MM.1S (cell line): ENCODE measurements around the gene APAF1.
"Not testable (repeated sequence)": the region's sequence is repeated elsewhere in the genome, so short reads cannot be mapped to it uniquely, and the experiment has no call there.

Experiments used
- DNase-seq: peaks from one replicate; pipeline ENCODE4 v3.0.0-alpha.2; 2015
- H2AFZ ChIP-seq: fragments of 300-600 bp; sonication (generic); 2 replicates; pipeline ENCODE4 v1.6.0; 2016; ENCODE audit warnings: antibody characterized with exemption, low read length
- H3F3A ChIP-seq: fragments of 300-600 bp; sonication (generic); 2 replicates; pipeline ENCODE4 v1.6.1; 2016; ENCODE audit warnings: mild to moderate bottlenecking, antibody characterized with exemption, low read length, moderate library complexity, mixed read lengths; ENCODE audit not compliant: insufficient read depth
- H3K27ac ChIP-seq: fragments of 300-600 bp; sonication (generic); 2 replicates; pipeline ENCODE4 v1.5.1; 2016; ENCODE audit warnings: mild to moderate bottlenecking, low read length
- H3K27me3 ChIP-seq: fragments of 300-600 bp; sonication (generic); replicated peaks from 2 replicates; pipeline ENCODE4 v1.6.0; 2016; ENCODE audit warnings: low read length; ENCODE audit not compliant: insufficient read depth
- H3K36me3 ChIP-seq: fragments of 300-600 bp; sonication (generic); replicated peaks from 2 replicates; pipeline ENCODE4 v1.6.1; 2016; ENCODE audit warnings: mild to moderate bottlenecking, low read length, mixed read lengths; ENCODE audit not compliant: insufficient read depth
- H3K4me1 ChIP-seq: fragments of 300-600 bp; sonication (generic); 2 replicates; pipeline ENCODE4 v1.6.1; 2016; ENCODE audit warnings: low read length, mixed read lengths
- H3K4me2 ChIP-seq: fragments of 300-600 bp; sonication (generic); 2 replicates; pipeline ENCODE4 v1.6.0; 2016; ENCODE audit warnings: low read depth, low read length
- H3K4me3 ChIP-seq: fragments of 300-600 bp; sonication (generic); 2 replicates; pipeline ENCODE4 v1.5.1; 2016; ENCODE audit warnings: low read length, mixed read lengths
- H3K79me2 ChIP-seq: fragments of 300-600 bp; sonication (generic); 2 replicates; pipeline ENCODE4 v1.6.1; 2016; ENCODE audit warnings: mixed run types, low read length, mixed read lengths
- H3K9ac ChIP-seq: fragments of 300-600 bp; sonication (generic); 2 replicates; pipeline ENCODE4 v1.6.1; 2016; ENCODE audit warnings: low read length, mixed read lengths
- H3K9me2 ChIP-seq: fragments of 300-600 bp; sonication (generic); replicated peaks from 2 replicates; pipeline ENCODE4 v1.6.1; 2016; ENCODE audit warnings: mild to moderate bottlenecking, low read length, mixed read lengths; ENCODE audit not compliant: insufficient read depth
- H3K9me3 ChIP-seq: fragments of 300-600 bp; sonication (generic); replicated peaks from 2 replicates; pipeline ENCODE4 v1.6.1; 2016; ENCODE audit warnings: mild to moderate bottlenecking, low read length, mixed read lengths; ENCODE audit not compliant: insufficient read depth
- H4K20me1 ChIP-seq: fragments of 300-600 bp; sonication (generic); 2 replicates; pipeline ENCODE4 v1.6.1; 2016; ENCODE audit warnings: mild to moderate bottlenecking, low read length, moderate library complexity, mixed read lengths; ENCODE audit not compliant: insufficient read depth
- CTCF ChIP-seq: fragments of 300-600 bp; sonication (generic); IDR thresholded peaks from 2 replicates; pipeline ENCODE4 v1.5.1; 2016; ENCODE audit warnings: antibody characterized with exemption, low read length, mixed read lengths
- EZH2 ChIP-seq: fragments of 300-600 bp; sonication (generic); optimal IDR thresholded peaks from 2 replicates; pipeline ENCODE3; 2017; ENCODE audit warnings: low read depth, mild to moderate bottlenecking, antibody characterized with exemption, low read length, mixed read lengths
- EZH2phosphoT487 ChIP-seq: fragments of 300-600 bp; sonication (generic); IDR thresholded peaks from 2 replicates; pipeline ENCODE4 v1.6.1; 2018; ENCODE audit warnings: antibody characterized with exemption, low read length

Gene APAF1, protein sequence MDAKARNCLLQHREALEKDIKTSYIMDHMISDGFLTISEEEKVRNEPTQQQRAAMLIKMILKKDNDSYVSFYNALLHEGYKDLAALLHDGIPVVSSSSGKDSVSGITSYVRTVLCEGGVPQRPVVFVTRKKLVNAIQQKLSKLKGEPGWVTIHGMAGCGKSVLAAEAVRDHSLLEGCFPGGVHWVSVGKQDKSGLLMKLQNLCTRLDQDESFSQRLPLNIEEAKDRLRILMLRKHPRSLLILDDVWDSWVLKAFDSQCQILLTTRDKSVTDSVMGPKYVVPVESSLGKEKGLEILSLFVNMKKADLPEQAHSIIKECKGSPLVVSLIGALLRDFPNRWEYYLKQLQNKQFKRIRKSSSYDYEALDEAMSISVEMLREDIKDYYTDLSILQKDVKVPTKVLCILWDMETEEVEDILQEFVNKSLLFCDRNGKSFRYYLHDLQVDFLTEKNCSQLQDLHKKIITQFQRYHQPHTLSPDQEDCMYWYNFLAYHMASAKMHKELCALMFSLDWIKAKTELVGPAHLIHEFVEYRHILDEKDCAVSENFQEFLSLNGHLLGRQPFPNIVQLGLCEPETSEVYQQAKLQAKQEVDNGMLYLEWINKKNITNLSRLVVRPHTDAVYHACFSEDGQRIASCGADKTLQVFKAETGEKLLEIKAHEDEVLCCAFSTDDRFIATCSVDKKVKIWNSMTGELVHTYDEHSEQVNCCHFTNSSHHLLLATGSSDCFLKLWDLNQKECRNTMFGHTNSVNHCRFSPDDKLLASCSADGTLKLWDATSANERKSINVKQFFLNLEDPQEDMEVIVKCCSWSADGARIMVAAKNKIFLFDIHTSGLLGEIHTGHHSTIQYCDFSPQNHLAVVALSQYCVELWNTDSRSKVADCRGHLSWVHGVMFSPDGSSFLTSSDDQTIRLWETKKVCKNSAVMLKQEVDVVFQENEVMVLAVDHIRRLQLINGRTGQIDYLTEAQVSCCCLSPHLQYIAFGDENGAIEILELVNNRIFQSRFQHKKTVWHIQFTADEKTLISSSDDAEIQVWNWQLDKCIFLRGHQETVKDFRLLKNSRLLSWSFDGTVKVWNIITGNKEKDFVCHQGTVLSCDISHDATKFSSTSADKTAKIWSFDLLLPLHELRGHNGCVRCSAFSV (N-terminal part only)

GRCh38 chr12:98644712-98645571, at the start of gene APAF1, which contains the start of gene IKBIP:
TSS of gene APAF1 (plus strand) at chr12:98645290. CDS start at chr12:98648360, 3,070 bp downstream.
TSS of gene IKBIP (minus strand) at chr12:98644788. CDS start at chr12:98644701, 87 bp downstream.
- Histone ChIP-seq H3K4me3 (peak within 1 kb of the TSS; percentile 95), H3K27ac (peak within 1 kb of the TSS; percentile 28; the same call in 1 of the 2 replicates), H3K36me3 (no peaks in the 10 kb centered on the region), H3K27me3 (no peaks in the 10 kb centered on the region; the same call in 1 of the 2 replicates), H3K9me2 (no peaks in the 10 kb centered on the region), H3K9me3 (no peaks in the 10 kb centered on the region), H3K9ac (peak within 1 kb of the TSS; percentile 61), H2AFZ (peak within 1 kb of the TSS; percentile 97), H3F3A (no peaks in the 10 kb centered on the region), H3K4me1 (0 out of 2 replicates have a peak, but pooled peaks cover 6% of the 10 kb centered on the region), H3K4me2 (peak within 1 kb of the TSS; percentile 94), H4K20me1 (no peaks in the 10 kb centered on the region), H3K79me2 (no peaks in the 10 kb centered on the region)
- peak; percentile 97 for DNase-seq
- TF ChIP-seq EZH2, result no peak
- no peak for TF ChIP-seq EZH2phosphoT487
- no peak for TF ChIP-seq CTCF

DNA sequence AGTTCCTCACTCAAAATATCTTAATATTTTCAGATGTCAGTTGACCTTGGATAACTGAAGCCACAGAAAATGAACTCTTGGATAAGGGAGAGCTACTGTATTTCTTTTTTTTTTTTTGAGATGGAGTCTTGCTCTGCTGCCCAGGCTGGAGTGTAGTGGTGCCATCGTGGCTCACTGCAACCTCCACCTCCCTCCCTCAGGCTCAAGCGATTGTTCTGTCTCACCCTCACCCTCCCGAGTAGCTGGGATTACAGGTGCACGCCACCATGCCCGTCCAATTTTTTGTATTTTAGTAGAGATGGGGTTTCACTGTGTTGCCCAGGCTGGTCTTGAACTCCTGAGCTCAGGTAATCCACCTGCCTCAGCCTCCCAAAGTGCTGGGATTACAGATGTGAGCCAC, 47.8 kb upstream of the APAF1 start:
- not testable (repeated sequence) for H3K4me1 ChIP-seq, H3K9me3 ChIP-seq, H3K4me2 ChIP-seq, H3K27ac ChIP-seq, H2AFZ ChIP-seq, H3K9me2 ChIP-seq, H3K27me3 ChIP-seq, H3K4me3 ChIP-seq, DNase-seq, H3K9ac ChIP-seq
- Histone ChIP-seq H3F3A (peaks cover 12% of the 10 kb centered on the region; the same call in 1 of the 2 replicates), H3K79me2 (peaks cover 59% of the 10 kb centered on the region), H3K36me3 (peaks cover 19% of the 10 kb centered on the region), H4K20me1 (peaks cover 23% of the 10 kb centered on the region)

- H3K79me2 ChIP-seq, result peaks cover 24% of the 10 kb centered on the region
- peaks cover 28% of the 10 kb centered on the region; the same call in 1 of the 2 replicates for H3F3A ChIP-seq
- no peak for TF ChIP-seq CTCF
- TF ChIP-seq EZH2phosphoT487, result no peak
- no peak for TF ChIP-seq EZH2
- no peaks in the 10 kb centered on the region for H3K9me2 ChIP-seq
- no peak overlapping the region for H3K27ac ChIP-seq
- no peak for DNase-seq
- H3K9me3 ChIP-seq, result no peaks in the 10 kb centered on the region
- H3K27me3 ChIP-seq, result no peaks in the 10 kb centered on the region
- peaks cover 19% of the 10 kb centered on the region for H3K36me3 ChIP-seq
- peaks cover 4% of the 10 kb centered on the region; the same call in 1 of the 2 replicates for H4K20me1 ChIP-seq
- H3K4me3 ChIP-seq, result no peak overlapping the region
- no peak overlapping the region for H2AFZ ChIP-seq
- H3K4me1 ChIP-seq, result no peaks in the 10 kb centered on the region
- no peak overlapping the region for H3K9ac ChIP-seq
- no peak overlapping the region for H3K4me2 ChIP-seq
These were observed 43.2 kb upstream of the APAF1 start for GRCh38 chr12:98601924-98602323.
